ENCODE measurements around the gene ANKRD13B.
"Not testable (repeated sequence)": the region's sequence is repeated elsewhere in the genome, so short reads cannot be mapped to it uniquely, and the experiment has no call there.

ANKRD13B gene

DNA sequence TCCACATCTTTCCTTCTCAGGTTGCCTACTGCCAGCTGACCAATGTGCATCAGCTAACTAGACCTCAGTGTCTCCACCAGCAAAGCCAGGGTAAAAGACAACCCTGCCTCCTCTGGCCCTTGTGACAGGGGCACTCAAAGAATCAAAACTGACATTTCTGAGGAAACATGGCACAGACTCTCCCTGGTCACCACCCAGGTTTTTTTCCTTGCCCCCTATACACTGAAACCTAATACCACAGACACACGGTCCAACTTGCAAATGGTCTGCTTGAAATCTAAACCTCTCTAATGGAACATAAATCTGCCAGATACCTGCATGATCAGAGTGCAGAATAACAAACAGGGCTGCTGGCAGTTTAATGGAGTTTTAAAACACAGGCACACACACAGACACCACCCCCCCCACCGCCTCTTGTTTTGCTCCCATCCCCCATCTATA lies 49.3 kb downstream of the ANKRD13B start:
- DNase-seq (ENCODE audit: low read depth in 2 of 2): no peak

DNA sequence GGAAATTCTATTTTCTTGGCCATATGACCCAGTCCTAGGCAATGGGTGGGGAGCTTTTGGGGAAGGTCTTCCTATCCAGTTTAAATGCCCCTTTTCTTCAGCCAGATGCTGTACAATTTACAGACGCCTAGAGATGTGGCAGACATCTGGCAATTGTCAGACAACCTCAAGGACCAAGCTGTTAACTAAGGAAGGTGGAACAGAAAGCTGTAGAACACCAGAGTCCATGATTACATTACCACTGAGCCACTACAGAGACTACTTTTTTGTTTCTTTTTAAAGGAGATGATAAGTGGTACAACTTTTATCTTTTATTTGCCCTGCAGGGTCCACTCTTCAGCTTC lies 50.9 kb downstream of the ANKRD13B start:
- DNase-seq (ENCODE audit: low read depth in 2 of 2): no peak

DNA sequence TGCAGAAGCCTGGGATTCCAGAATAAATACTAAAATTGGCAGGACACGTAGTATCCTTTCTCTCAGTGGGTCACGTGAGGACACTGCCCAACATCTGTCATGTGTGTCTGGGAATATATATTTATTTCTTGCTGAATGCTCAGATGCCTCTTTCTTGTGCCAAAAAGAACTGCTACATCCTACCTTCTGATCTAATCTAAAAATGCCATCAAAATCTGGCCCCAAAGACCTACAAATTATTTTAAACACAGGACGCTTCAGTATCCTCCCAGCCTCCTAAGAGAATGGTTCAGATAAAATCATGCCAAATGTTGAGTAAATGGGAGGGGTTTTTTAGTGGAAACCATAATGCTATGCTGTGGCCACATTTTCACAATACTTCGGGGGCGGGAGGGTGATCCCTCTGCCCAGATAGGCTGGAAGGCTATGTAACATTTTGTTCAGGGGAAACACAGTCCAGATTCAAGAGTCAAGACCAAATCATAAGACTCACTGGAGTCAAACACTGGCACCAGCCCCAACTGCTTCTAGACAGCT lies 52.7 kb downstream of the ANKRD13B start:
- no peak for DNase-seq (ENCODE audit: low read depth in 2 of 2)

DNA sequence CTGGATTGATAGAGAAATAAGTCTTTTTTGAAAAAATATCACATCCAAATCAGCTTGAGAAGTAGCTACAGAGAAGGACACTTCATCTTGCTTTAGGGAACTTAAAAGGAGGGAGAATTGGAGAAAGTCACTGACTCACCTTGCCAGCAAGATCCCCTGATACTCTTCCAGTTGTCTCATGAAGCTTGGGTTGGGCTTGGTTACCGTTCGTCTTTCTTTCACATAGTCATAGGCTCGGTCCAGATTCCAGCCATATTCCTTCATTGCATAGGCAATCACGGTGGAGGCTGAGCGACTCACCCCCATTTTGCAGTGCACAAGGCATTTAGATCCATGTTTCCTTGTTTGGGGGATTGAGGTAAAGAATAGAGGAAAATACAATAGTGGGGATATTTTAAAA lies 55.1 kb downstream of the ANKRD13B start:
- no peak for DNase-seq (ENCODE audit: low read depth in 2 of 2)

DNA sequence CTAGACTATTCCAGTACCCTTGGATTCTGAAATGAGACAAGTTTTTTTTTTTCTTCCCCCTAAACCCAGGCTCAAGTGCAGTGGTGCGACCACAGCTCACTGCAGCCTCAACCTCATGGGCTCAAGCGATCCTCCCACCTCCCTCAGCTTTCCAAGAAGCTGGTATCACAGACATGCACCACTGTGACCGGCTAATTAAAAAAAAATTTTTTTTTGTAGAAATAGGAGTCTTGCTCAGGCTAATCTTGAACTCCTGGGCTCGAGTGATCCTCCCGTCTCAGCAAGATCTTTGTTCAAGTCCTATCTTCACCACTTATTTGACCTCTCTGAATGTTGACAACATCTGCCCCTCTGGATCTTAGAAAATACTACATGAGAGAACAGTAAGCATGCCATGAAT lies 56.4 kb downstream of the ANKRD13B start:
- DNase-seq (ENCODE audit: low read depth in 2 of 2): no peak

DNA sequence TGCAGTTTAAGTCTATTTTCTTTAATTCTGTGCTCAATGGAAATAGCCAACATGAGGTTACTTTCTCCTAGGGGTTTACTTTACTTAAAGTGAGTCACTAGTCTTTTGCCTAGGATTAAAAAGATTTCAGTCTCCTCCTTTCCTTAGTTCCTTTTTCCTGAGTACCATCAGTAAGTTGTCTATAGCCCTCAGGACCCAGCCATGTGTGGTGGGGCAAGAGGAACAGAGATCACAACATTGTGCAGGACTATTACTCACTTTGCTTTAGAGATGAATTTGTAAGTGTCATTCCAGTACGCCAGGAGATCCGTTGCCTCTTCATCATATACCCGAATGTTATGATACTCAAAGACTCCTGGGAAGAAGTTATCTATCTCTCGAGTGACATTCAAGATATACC lies 57.5 kb downstream of the ANKRD13B start:
- DNase-seq (ENCODE audit: low read depth in 2 of 2): no peak

DNA sequence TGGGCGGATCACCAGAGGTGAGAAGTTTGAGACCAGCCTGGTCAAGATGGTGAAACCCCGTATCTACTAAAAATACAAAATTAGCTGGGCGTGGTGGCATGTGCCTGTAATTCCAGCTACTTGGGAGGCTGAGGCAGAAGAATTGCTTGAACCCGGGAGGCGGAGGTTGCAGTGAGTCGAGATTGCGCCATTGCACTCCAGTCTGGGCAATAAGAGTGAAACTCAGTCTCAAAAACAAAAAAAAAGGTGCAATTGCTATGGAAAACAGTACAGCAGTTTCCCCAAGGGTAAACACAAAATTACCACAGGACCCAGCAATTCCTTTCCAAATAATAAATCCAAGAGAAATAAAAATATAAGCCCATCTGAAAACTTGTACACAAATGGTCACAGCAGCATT lies 59.0 kb downstream of the ANKRD13B start:
- DNase-seq (ENCODE audit: low read depth in 2 of 2): not testable (repeated sequence)

DNA sequence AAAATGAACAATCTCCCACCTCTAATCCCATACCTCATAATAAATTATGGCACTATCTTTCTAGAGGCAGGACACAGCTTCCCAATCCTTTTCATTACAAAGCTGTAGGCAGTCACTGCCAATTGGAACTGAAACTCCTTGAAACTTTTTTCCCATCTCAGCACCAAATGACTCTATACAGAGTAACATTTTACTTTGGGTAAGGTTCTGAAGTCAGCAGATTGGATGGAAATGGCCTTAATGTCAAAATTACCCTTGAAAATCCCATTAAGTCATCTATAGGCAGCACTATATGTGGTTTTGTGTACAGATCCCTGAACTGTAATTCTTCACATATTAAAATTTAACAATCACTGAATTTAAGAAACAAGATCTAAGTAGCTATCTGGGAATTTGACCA lies 60.0 kb downstream of the ANKRD13B start:
- DNase-seq (ENCODE audit: low read depth in 2 of 2): no peak

DNA sequence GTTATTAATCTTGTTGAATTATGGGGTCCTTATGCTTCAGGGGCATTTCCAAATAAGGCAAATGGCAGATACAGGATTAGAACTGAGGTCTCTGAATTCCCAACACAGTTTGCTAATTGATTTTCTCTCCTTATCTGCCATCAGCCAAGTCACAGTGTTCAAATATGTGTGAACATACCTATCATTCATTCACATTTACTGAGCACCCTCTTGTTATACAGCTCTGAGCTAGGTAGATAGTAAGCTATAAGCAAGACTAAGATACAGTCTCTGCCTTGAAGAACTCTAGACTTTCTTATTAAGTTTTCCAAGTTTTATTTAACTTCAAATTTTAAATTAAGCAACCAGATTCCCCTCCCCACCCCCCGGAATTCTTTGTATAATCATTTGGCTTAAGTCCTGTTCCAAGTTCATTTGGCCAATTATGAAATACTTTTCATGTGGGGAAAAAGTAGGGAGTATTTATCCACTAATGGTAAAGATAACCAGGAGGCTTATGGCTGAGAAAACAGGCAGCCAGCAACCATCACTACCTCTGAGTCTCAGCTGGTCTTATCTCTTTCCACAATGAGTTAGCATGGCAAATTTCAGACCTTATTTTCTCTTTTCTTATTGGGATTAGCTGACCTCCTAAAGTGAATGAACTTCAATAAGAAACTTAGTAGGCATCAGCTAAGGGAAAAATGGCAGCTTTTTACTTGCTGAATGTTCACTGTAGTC lies 61.2 kb downstream of the ANKRD13B start:
- no peak for DNase-seq (ENCODE audit: low read depth in 2 of 2)

DNA sequence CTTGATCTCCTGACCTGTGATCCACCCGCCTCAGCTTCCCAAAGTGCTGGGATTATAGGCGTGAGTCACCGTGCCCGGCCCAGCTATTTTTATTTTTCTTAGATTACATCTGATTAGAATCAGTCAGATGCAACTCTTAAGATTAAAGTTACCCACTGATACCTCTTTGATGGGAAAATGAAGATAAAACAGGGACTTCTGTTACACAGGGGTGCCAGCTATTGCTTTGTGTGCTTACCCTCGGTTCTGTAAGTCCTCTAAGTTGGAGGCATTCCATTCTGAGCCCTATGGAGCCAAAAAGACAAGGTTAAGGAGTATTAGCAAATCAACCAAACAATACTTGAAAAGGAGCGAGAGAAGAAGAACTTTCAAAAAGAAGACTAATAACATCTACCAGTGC lies 62.4 kb downstream of the ANKRD13B start:
- DNase-seq (ENCODE audit: low read depth in 2 of 2): no peak

DNA sequence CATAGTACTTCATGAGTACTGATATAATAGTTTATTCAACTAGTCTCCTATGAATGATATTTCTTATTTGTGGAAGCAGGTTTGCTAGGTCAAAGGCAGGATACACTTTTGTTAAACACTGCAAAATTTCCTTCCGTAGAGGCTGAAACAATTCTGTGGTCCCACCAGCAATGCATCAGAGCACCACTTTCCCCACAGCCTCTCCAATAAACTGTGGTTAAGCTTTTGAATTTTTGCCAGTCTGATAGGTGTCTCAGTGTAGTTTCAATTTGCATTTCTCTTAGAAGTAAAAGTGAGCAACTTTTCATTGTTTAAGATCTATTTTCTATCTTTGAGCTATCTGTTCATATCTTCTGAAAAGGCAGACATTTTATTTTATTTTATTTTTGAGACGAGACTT lies 66.2 kb downstream of the ANKRD13B start:
- DNase-seq (ENCODE audit: low read depth in 2 of 2): no peak

DNA sequence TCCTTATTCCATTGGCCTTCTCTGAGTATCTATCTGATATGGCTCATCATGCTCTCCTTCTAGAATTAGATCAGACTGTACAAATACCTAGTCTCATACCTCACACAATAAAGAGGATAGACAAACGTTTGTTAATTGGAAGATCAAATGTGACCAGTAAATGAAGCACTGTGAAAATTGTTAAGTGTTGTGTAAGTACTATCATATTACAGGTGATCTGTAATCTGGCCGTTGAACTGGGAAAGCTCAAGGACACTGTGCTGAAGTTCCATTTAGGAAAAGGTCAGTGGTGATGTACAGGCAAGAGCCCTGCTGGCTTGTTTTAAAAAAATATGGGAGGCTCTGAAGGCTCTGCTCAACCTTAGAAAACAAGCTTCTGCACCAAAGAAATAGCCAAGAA lies 68.3 kb downstream of the ANKRD13B start:
- no peak for DNase-seq (ENCODE audit: low read depth in 2 of 2)

DNA sequence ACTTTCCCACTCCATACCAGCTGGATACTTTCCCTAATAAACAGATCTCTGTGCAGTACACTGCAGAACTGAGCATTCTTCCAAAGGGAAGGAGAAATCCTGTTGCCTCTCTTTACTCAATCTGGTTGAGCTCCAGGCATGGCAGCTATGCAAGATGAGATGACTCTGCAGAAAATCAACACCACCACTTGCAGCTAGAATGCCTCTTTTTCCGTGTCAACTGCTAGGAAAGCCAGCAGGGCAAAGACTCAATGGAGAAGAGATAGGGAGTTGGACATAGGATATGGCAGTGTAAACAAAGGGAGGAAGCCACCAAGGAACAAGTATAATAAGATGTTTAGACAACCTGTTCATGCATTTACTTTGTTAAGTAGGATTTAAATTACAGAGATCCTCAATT lies 70.2 kb downstream of the ANKRD13B start:
- no peak for DNase-seq (ENCODE audit: low read depth in 2 of 2)

Measured in activated CD4-positive, alpha-beta T cell treated with anti-CD3 and anti-CD28 coated beads for 24 hours (primary cell).